HepG2 (cell line): ENCODE results near the gene SMYD2. TPM values are rescaled to one million over a fixed set of nuclear protein-coding genes. Genes with fewer than 3 reads are reported as not detected.

ENCODE experiments used
- BRCA1 ChIP-seq: sonication (generic); formaldehyde crosslinking; IDR thresholded peaks from 2 replicates; pipeline ENCODE4 v1.4.0; 2020; ENCODE audit warnings: missing genetic modification reagents
- ISX ChIP-seq: sonication (generic); formaldehyde crosslinking; conservative IDR thresholded peaks from 2 replicates; pipeline ENCODE4 v1.5.0; 2020; ENCODE audit warnings: missing genetic modification reagents
- MAZ ChIP-seq, 2 experiments: sonication (generic) in 1 of 2; formaldehyde crosslinking in 1 of 2; IDR thresholded peaks; 2 replicates each; pipeline versions ENCODE4 v1.5.0 to v1.6.1; 2012 to 2020; ENCODE audit warnings: low read depth in 2 of 2, mild to moderate bottlenecking in 2 of 2, borderline replicate concordance in 1 of 2, improper control_type of control experiment in 1 of 2, low read length in 1 of 2, missing genetic modification reagents in 1 of 2, moderate library complexity in 1 of 2
- NFKBIZ ChIP-seq: IDR thresholded peaks from 2 replicates; pipeline ENCODE4 v1.6.1; 2018; ENCODE audit warnings: missing genetic modification reagents, missing compliant biosample characterization
- TMF1 ChIP-seq: sonication (generic); formaldehyde crosslinking; IDR thresholded peaks from 2 replicates; pipeline ENCODE4 v1.8.1; 2022; ENCODE audit warnings: low read depth, missing genetic modification reagents
- ZBTB14 ChIP-seq: sonication (generic); formaldehyde crosslinking; IDR thresholded peaks from 2 replicates; pipeline ENCODE4 v1.4.0; 2020; ENCODE audit warnings: missing genetic modification reagents
- ZNF180 ChIP-seq: sonication (generic); formaldehyde crosslinking; IDR thresholded peaks from 2 replicates; pipeline ENCODE4 v1.4.0; 2020; ENCODE audit warnings: low read depth, missing genetic modification reagents, borderline replicate concordance
- ZNF431 ChIP-seq: sonication (generic); formaldehyde crosslinking; IDR thresholded peaks from 2 replicates; pipeline ENCODE4 v1.9.0; 2022; ENCODE audit warnings: missing genetic modification reagents, low read depth, mild to moderate bottlenecking, borderline replicate concordance
- polyA plus RNA-seq, 8 experiments: library from polyadenylated mRNA; depleted of rRNA in 3 of 8; stranded (reverse) in 7 of 8; unstranded in 1 of 8; fragments of >200 nt; fragmentation: Illumina TruSeq in 4 of 8; extraction: Trizol in 4 of 8; gene quantifications; 2 replicates each; pipeline versions ENCODE4 v1.2.1 to v1.2.3, GENCODE V29; 2011 to 2016; ENCODE audit warnings: low read depth in 4 of 8, missing spikeins in 1 of 8, mixed read lengths in 1 of 8; ENCODE audit not compliant: insufficient read depth in 1 of 8
- total RNA-seq, 5 experiments: library from RNA; depleted of rRNA; stranded (reverse); fragments of >200 nt; fragmentation: Illumina TruSeq; extraction: Trizol; gene quantifications; 2 replicates each; pipeline ENCODE4 v1.2.3, GENCODE V29; 2016; ENCODE audit warnings: low read depth in 1 of 5
- TF ChIP-seq, protein P1 (sequence below): sonication (generic); formaldehyde crosslinking; IDR thresholded peaks from 2 replicates; pipeline ENCODE4 v1.5.1; 2020; ENCODE audit warnings: mild to moderate bottlenecking, missing genetic modification reagents, borderline replicate concordance
- TF ChIP-seq, protein P2 (sequence below): sonication (generic); formaldehyde crosslinking; IDR thresholded peaks from 2 replicates; pipeline ENCODE4 v1.8.1; 2023; ENCODE audit warnings: mild to moderate bottlenecking, missing genetic modification reagents

Gene SMYD2
- total and polyA plus RNA-seq, 2 of the 13 experiments (the other 11 are each of a cell fraction or from before 2014, with no cell fraction given) = 72.7 to 139 TPM

DNA sequence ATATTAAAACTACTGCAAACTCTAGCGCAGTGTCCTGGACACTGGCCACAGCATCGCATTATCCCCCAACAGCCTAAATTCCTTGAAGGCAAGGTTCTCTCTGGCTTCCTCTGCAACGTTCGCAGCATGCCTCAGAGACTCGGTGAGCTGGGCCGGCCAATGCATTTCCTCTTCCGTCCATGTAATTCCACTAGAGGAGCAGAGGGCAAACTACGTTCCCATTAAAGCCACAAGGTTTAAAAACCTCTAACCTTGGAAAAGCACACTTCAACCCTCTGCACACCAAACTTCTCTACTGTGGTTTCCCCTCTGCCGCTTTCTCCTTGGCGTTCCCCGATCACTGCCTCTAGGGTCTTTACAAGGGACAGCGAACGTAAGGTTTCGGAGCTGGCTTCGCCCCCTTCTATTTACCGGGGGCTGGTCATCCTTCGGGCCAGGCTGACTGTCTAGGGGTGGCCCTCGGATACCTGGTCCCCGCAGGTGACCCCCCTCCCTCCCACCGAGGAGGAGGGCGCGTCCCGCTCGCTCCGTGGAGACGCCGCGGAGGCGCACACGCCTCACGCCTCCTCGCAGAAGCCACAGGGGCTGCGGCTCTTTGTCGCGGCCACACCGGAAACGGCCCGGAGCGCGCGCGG, 456 bp upstream of the SMYD2 start (continued):
- TF ChIP-seq ZNF180 (CRISPR knock-in tag) = 0 out of 2 replicates have a peak, but pooled peaks have one; percentile 76
- TF ChIP-seq ISX (CRISPR knock-in tag) = peak; percentile 75; the same call in 1 of the 2 replicates
- peak; percentile 87 for TF ChIP-seq ZBTB14
- no peak for TF ChIP-seq MAZ (IDR thresholded peaks at IDR 0.05; ENCODE audit: borderline replicate concordance, low read depth, low read length)
- 0 out of 2 replicates have a peak, but pooled peaks have one; percentile 20 for TF ChIP-seq MAZ (CRISPR knock-in tag; IDR thresholded peaks at IDR 0.05; ENCODE audit: low read depth)
- TF ChIP-seq NFKBIZ (CRISPR knock-in tag) = no peak; the same call in none of the 2 replicates
- TF ChIP-seq TMF1 (CRISPR knock-in tag) = no peak
- TF ChIP-seq, protein P1, sequence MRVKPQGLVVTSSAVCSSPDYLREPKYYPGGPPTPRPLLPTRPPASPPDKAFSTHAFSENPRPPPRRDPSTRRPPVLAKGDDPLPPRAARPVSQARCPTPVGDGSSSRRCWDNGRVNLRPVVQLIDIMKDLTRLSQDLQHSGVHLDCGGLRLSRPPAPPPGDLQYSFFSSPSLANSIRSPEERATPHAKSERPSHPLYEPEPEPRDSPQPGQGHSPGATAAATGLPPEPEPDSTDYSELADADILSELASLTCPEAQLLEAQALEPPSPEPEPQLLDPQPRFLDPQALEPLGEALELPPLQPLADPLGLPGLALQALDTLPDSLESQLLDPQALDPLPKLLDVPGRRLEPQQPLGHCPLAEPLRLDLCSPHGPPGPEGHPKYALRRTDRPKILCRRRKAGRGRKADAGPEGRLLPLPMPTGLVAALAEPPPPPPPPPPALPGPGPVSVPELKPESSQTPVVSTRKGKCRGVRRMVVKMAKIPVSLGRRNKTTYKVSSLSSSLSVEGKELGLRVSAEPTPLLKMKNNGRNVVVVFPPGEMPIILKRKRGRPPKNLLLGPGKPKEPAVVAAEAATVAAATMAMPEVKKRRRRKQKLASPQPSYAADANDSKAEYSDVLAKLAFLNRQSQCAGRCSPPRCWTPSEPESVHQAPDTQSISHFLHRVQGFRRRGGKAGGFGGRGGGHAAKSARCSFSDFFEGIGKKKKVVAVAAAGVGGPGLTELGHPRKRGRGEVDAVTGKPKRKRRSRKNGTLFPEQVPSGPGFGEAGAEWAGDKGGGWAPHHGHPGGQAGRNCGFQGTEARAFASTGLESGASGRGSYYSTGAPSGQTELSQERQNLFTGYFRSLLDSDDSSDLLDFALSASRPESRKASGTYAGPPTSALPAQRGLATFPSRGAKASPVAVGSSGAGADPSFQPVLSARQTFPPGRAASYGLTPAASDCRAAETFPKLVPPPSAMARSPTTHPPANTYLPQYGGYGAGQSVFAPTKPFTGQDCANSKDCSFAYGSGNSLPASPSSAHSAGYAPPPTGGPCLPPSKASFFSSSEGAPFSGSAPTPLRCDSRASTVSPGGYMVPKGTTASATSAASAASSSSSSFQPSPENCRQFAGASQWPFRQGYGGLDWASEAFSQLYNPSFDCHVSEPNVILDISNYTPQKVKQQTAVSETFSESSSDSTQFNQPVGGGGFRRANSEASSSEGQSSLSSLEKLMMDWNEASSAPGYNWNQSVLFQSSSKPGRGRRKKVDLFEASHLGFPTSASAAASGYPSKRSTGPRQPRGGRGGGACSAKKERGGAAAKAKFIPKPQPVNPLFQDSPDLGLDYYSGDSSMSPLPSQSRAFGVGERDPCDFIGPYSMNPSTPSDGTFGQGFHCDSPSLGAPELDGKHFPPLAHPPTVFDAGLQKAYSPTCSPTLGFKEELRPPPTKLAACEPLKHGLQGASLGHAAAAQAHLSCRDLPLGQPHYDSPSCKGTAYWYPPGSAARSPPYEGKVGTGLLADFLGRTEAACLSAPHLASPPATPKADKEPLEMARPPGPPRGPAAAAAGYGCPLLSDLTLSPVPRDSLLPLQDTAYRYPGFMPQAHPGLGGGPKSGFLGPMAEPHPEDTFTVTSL (CRISPR knock-in tag) = 0 out of 2 replicates have a peak, but pooled peaks have one; percentile 13
- TF ChIP-seq BRCA1 (CRISPR knock-in tag) = 0 out of 2 replicates have a peak, but pooled peaks have one; percentile 63
- TF ChIP-seq ZNF431 = no peak
- TF ChIP-seq, protein P2, sequence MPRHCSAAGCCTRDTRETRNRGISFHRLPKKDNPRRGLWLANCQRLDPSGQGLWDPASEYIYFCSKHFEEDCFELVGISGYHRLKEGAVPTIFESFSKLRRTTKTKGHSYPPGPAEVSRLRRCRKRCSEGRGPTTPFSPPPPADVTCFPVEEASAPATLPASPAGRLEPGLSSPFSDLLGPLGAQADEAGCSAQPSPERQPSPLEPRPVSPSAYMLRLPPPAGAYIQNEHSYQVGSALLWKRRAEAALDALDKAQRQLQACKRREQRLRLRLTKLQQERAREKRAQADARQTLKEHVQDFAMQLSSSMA (CRISPR knock-in tag) = no peak
